Superior temporal gyrus (tissue), 1 donor: ENCODE results near the gene FTO.

Source experiments
- DNase-seq: peaks from one replicate; pipeline ENCODE4 v3.0.0-alpha.2; 2016; ENCODE audit errors: extremely low spot score

The FTO gene

GRCh38 chr16:53898993-53899392 lies 195.0 kb downstream of the FTO start:
- no peak for DNase-seq

DNA sequence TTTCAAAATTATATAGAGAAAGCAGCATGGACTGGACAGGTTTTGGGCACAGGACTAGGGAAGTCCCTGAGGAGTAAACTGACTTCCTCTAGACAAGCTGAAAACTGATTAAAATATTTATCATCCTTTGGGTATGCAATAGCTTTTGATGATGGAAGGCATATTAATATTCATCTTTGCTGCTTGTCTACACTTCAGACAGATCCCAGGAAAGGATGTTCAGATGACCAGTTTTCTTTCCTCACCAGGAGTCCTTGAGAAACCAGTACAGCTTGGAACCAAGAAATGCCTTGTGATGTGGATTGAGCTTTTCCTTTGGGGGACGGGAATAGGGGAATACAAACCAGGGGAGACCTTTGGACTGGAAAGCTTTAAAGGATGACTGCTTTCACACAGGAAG lies 195.5 kb downstream of the FTO start:
- no peak for DNase-seq

GRCh38 chr16:53900667-53901066 lies 196.7 kb downstream of the FTO start:
- DNase-seq = no peak

GRCh38 chr16:53901408-53901807 lies 197.5 kb downstream of the FTO start:
- no peak for DNase-seq

DNA sequence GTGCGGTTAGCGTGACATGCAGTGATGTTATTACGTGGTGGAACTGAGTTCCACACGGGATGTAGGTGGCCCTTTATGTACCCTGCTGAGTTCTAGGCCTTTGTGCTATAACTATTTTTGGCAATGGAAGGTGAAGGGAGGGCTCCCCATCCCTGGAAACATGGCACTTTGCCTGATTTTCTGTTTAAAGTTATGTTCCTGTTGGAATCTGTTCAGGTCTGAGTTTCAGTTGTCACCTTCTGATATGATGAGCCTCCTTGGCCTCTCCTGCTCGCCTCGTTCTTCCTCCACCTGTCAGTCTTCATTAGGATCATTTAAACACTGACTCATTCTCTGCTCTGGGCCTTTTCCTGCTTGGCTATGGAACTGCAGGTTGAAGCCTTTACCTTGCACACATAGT lies 200.6 kb downstream of the FTO start:
- DNase-seq = no peak

DNA sequence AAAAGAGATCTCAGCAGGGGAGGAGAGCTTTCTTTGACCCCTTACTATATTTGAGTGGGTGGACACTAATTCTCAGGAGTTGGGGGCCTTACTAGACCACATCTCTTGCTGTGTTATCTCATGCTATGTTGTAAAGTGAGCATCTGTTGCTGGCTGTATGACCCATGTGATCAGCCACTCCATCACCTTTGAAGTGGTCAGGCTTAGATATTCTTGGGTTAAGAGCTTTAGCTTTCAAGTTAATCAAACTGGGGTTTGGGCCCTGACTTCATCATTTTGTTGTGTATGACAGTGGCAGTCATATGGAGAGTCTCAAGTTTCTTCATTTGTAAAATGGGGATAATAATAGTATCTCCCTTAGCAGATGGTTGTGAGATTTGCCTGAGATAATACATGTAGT lies 201.1 kb downstream of the FTO start:
- DNase-seq = no peak

GRCh38 chr16:53908731-53909130 lies 204.8 kb downstream of the FTO start:
- DNase-seq = no peak

DNA sequence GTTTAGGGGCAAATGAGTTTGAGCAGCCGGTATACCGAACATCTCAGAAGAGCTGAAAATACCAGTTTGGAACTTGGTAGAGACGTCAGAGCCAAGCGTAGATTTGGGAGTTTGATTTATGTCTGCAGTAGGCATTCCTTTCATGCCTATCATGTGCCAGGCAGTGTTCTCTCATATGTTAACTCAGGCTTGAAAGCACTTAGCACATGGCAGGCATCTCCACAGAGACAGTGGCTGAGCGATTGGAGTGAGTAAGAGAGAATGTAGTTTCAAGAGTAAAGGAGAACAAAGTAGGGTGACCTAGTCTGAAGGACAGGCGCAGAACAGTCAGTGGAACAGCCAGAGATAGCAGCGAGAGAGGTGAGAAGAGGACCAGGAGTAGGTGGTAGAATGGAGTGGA lies 207.0 kb downstream of the FTO start:
- no peak for DNase-seq

DNA sequence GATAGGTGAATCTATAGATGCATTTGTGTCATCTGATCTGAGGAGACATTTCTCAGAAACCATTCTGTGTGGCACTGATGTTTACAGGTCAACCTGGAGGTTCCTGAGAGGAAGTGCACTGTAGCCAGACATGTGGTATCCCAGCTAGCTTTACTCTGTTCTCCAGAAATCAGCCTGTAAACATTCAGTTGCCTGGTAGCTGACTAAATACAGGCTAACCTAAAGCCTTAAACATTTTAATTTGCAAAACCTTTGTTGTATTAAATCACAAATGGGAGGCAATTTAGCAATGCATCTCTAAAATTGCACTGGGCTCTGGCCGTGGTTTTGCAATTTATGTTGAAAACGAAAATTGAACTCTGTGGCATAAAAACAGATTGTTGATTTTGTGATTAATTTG lies 207.6 kb downstream of the FTO start:
- DNase-seq = no peak

DNA sequence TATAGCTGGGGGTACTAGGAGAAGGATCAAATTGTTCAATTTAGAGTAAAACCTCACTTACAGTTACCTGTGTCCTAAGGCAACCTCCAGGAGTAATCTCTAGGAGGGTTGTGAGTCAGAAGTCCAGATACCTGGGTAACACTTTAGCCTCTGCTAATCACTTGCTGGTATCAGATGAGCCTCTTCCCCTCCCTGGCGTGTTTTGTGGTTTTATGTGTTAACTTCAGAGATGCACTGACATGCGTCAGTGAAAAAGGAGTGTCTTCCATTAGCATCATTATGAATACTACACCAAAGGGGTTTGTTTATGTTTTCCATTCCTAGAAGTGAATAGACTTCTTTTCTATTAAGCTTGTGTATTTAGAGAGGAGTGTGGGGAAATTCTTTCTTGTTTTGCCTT lies 208.2 kb downstream of the FTO start:
- DNase-seq = no peak

GRCh38 chr16:53913099-53913870 lies 209.3 kb downstream of the FTO start:
- DNase-seq = no peak

DNA sequence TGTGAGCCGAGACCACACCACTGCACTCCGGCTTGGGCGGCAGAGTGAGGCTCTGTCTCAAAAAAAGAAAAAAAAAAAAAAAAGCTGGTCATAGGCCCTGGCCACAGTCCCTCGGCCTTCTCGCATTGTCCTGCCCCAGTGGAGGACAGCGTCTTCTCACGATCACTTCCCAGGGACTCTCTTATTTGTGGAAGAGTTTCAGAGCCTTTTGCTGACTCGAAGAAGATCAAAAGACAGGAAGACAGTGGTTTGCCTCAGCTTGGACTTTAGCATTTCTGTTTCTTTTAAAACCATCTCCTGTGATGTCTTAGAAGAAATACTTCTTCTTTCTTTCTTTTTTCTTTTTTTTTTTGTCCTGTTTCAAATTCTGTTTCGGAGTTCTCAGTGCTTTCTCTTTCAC lies 210.0 kb downstream of the FTO start:
- DNase-seq = no peak

DNA sequence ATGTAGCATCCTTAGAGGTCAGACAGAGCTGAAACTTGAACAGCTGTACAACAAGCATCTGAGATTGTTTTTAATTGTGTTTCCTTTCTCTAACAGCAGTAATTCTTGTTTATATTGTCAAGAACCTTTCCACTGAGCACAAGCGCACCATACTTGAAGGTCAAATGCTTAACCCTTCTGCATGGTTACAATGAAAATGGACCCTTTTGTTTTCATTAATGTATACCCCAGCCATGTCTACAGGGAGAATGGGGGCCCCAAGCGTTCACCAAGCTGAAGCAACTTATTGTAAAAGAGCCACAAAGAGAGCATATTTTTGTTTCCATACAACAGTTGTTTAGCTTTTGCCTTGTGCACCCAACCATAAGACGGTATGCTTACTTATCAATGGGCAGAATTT lies 210.8 kb downstream of the FTO start:
- DNase-seq = no peak

DNA sequence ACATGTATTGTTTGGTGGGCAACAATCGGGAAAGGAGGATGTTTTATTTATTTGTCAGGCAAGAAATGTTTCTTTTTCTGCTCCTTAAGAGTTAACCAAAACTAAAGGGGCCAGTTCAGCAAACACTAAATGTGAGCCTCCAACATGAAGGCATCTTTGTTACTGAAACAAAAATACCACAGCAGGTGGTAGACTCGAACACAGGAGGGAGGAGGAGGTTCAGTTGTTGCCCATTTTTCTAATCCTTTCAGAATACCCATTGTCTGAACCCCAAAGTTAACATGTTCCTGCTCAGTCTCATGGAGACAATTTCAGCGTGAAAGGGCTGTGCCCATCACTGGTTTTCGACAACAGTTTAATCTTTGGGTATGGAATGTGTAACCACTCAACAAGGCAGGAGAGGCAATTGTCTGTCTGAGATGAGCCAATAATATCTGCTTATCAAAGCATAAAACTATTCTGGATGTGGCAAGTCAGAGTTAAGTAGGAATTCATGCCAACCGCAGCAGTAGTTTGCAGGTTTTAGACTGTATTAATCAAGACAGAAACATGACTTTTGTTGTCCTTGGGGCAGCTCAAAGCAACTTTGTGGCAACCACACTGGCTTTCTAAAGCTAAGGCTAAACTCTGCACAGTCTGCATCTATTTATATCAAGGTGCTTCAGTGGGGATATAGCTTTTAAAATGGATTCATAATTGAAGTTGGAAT lies 211.7 kb downstream of the FTO start:
- DNase-seq = no peak

- DNase-seq = no peak
Measured at GRCh38 chr16:53920988-53921387, 217.0 kb downstream of the FTO start.

GRCh38 chr16:53922067-53922806 lies 218.3 kb downstream of the FTO start:
- no peak for DNase-seq

DNA sequence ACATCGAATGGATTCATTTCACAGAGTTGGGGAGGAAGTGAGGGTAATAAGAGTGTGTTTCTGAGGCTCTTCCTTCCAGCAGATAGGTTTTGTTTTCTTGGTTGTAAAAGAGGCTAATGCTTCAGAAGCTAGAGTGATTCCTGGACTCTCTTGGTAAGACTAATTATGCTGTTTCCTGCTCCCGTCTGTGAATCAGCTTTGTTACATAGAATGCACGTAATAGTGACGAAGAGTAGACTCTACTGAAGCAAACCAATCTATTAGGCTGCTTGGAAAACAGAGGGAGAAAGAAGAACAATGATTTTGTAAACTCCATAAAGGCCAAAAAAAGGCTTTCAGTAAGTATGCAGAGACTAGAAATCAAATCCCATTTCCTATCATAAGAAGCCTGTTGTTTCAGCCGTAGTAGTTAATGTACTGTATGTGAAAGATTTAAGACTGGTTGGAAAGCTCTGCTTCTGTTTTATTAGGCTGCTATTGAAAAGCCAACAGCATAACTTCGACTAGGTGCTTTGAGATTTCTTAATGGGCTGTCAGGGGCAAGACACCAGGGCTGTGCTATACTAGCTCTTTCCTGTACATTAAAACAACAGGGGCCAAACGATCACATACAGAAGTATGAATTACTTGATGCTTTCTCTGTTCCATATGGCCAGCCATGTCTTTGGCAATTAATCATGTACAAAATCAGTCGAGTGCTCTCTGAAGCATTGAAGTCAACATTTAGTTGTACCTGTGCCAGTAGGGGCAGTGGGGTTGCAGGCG lies 219.0 kb downstream of the FTO start:
- no peak for DNase-seq

- no peak for DNase-seq
Measured at GRCh38 chr16:53924331-53925106, 220.6 kb downstream of the FTO start.

DNA sequence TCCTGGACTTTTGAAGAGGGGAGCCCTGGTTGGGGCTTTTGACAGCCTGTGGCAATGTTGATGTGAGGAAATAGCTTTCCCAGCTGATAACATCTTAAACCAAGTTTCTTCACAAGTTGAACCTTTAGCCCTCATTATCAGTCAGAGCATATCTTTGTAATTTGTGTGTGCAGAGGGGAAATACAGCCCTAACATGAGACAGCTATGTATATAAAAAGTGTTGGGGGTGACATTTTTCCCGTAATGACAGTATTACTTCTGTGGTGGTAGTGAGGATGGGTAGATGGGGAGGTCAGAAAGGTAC lies 221.1 kb downstream of the FTO start:
- DNase-seq = no peak

DNA sequence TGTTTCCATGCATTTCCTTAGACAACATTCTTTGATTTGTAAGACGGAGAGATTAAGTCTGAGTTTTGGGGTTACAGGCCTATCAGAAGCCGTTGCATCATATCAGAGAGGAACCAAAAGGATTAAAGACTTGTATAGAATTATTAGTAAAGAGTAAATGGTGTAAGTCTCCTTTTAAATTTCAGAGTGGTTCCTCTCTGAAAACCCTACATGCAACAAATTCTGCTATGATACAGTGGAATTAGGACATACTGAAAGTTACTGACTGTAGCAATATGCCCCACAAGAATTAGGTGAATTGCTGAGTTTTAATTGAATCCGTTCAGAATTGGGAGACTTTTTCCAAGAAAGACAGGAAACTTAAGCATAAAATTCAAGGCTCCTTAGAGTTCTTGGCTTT lies 221.6 kb downstream of the FTO start:
- DNase-seq = no peak

- DNase-seq = no peak
Measured at GRCh38 chr16:53926209-53926608, 222.3 kb downstream of the FTO start.

- DNase-seq = no peak
Measured at GRCh38 chr16:53932975-53933374, 229.0 kb downstream of the FTO start.
